GM19239 (cell line): ENCODE measurements around the gene RNASEL.

Source experiments
- DNase-seq: peaks from one replicate; pipeline ENCODE4 v3.0.0; 2011; ENCODE audit warnings: low spot score; ENCODE audit not compliant: insufficient read length
- FAIRE-seq: peaks from 2 replicates; lab custom pipeline; 2011; peaks lifted over from hg19 to GRCh38; lab: Jason Lieb, UNC

Gene RNASEL

DNA sequence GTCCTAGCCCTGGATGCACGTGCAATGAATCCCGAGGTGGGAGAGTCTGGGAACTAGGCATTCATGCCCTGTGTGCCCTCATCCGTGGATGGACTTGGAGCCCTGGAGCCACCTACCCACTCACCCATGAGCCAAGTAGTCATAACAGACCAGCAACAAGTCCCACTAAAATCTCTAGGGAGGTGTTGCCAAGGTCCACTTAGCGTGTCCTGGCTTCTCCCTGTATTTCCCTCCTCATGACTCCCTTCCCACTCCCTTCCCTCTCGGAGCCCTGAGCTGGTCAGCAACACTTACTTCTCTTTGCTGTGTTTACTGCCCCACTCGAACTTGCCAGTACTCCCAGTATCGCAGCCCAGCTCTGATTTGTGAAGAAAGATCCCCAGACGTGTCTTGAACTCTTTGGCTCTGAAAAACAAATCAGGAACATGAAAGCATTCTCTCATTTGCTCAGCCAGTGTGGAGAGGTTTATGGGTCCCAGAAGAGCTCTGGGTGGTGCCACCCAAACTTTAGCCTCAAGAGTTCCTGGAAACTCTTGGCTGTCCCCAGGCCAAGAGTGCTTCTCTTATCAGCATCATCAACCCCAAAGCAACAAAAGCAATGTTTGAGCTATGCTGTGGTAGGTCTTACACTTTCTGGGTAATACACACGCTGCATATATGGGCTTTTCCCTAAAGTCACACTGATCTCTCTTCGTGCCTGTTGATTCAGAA lies 14.0 kb upstream of the RNASEL start:
- DNase-seq = no peak
- FAIRE-seq = no peak

DNA sequence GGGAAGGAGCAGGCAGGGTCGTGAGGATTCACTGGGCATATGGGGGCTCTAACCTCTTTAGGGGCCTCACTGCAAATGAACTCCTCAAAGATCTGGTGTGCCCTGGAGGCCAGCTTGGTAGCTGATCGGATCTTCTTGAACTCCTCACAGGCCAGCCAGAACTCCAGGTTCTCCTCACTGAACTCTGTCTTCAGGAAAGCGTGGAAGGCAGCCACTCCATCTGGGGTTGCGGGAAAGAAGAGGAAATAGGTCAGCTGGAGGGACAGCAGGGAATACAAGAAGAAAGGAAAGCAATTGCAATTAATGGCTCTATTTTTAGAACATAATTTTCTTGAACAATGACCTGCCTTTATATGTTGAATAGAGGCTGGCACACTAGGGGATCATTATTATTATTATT lies 12.9 kb upstream of the RNASEL start:
- FAIRE-seq (no peak), DNase-seq (no peak)

DNA sequence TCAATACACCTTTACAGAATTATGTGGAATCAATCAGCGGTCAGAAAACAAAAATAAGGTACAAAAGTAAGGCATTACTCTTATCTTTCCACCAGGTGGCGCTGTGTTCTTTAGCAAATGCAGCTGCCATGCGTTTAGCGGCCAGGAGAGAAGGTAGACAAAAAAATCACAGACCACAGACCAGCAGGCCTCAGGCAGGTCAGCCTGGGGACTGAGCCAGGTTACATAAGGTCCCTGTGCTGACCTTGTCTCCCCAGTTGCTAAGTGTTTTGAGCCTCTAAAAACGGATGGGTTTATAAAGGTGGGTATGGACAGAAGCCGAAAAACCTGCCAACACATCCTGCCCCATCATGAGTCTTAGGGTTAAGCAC lies 12.3 kb upstream of the RNASEL start:
- no peak for DNase-seq
- peak; percentile 81 for FAIRE-seq

DNA sequence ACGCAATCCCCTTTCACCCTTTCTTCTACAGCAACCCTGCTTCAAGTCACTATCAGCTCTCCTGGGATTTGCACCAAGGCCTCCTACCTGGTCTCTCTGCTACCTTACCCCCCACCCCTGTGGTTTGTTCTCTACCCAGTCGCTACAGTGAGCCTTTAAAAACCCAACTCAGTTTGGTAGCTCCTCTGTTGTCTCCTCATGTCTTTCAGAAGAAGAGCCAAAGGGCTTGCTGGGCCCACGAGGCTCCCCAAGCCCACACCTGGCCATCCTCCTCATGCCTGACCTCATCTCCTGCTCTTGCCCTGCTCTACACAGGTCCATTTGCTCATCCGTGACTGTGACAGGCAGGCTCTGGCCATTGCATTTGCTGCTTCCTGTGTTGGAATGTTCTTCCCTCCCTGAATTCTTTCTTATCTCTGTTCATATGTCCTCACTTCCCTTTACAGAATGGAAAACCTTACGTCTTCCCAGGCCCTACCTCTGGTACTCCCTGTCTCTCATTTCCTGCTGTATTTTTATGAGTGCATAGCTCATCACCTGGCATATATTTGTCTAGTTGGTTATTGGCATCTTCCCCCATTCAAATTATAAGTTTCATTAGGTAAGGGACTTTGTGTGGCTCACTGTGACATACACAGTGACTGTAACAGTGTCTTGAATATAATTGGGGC lies 11.8 kb upstream of the RNASEL start:
- FAIRE-seq (no peak), DNase-seq (no peak)

DNA sequence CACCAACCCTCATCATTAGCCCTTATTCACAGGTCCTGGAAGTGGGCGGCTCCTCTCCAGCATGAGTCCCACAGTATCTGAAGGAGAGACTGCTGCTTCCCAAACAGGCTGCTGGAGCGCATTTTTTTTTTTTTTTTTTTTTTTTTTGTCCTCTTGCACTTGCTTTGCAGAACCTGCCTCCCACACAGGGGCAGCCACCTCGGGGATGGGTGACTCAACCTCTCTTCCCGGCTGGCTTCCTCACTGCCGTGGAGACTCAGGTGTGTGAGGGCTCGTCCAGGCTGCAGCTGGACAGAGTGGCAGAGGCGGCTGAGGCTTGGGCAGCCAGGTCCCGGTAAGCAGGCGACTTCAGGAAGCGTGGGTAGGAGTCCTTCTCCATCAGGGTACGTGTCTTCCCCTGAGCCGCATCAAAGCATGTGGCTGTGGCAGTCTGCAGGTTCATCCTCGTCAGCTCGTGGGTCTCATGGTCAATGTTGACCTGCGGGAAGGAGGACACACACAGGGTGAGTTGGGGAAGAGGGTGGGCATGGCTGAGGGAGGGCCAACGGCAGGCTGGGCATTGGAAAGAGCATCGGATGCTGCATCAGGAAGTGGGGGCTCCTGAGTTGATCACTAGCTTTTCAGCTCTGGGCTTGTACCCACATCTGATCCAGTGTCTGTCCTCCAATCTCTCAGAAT lies 11.1 kb upstream of the RNASEL start:
- FAIRE-seq (no peak), DNase-seq (no peak)

DNA sequence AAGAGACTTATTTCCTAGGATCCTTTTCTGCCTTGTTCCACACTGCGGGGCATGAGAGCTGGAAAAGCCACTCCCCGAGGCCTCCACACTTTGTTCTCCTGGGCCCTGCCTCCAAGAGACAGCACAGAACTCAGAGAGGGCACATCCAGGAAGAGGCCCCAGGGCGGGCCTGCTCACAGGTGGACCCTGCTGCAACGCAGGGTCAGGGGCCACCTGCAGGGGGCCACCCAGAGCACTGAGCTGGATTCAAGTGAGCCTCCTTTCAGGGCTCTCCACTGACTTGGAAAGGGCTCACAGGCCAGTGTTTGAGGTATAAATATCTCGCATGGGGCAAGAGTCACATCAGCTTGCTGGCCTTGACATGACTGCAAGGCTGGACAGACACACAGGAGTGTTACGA lies 10.3 kb upstream of the RNASEL start:
- DNase-seq = no peak
- no peak for FAIRE-seq

DNA sequence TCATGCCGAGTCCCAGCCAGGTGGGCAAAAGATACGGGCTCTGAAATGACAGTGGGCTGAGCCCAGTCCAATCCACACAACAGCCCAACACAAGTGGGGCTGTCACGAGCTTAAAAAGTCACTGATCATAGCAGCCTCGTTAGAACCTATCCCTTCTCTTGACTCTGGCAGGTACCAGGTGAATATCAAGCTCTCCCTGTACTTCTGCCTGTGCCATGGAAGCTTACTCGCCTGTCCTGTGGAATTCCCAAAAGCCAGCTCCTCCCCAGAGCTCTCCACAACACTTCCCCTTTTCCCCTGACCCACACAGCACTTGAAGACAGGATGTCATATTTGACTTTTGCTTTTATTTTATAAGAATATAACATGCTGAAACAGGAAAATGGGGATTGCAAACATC lies 9.2 kb upstream of the RNASEL start:
- DNase-seq (no peak), FAIRE-seq (no peak)

DNA sequence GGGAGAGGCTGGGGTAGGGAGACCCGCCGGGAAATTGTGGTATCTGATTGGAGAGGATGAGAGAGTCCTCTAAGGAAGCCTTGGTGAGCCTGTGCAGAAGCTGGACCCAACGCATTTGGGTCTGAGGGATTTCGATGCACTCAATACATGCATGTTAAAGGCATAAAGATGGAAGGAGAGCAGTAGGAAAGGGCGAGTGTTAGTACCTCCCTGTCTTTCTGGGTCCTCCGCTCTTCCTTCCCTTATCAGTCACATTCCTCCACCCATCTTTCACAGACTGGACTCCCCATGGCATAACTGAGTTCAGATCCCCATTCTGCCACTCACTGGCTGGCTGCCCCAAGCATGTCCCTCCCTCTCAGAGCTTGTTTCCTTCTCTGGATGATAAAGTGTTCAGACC lies 7.9 kb upstream of the RNASEL start:
- DNase-seq (no peak), FAIRE-seq (no peak)

DNA sequence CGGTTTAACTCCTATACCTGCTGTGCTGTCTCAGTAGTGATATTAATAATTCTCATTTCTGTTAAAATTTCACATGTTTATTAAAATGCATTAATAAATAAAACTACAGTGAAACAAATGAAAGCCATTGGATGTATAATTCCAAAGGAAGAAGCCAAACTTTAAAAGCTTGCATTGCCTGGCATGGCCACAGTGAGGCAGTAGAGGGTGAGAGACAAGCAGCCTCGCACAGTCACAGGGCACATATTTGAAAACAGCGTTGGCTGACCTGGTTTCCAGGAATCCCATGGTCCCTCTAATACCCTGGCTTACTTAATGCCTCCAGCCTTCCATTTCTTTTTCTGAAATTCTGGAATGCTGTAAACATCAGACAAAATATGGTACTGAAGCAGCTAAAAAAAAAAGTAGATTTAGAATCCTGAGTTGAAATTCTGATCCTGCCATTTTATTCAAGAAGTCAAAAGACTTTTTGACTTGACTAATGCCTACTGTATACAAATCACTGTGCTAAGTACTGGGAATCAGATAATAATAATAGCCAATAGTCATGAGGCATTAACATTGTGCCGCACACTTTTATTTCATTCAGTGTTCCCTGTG lies 6.7 kb upstream of the RNASEL start:
- FAIRE-seq = peak; percentile 95
- no peak for DNase-seq

DNA sequence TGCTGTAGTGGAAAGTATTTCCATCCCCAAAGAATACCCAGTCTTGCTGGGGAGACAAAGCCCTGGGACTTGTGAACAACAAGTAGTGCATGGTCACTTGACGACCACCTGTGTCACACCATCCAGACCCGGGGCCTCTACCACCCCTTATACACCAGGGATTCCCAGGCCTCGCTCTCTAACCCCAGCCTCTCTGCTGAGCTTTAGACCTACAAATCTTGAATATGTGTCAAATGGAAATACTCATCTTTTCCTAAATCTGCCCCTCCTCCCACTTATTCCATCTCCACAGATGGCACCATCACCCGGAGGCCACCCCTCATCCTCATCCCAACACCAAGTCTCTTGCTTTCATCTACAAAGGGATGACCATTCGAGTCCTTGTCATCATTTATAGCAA lies 875 bp upstream of the RNASEL start:
- FAIRE-seq = no peak
- DNase-seq = no peak

DNA sequence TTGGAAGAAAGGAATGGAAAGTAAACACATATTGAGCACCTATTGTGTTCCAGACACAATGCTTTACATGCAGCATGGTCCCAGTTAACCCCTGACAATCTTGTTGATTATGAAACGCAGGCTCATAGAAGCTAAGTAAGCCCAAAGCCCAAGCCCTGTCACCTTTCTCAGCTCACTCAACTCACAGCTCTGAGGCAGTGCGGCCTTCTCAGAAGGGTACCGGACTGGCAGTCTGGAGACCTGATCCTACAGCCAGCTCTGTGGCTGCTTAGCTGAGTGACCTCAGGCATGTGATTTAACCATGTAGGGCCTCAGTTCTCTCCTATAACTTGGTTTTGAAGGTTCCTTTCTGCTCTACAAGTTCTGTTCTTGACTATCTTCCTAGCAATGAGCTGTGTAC lies 464 bp upstream of the RNASEL start:
- DNase-seq = no peak
- FAIRE-seq = no peak

DNA sequence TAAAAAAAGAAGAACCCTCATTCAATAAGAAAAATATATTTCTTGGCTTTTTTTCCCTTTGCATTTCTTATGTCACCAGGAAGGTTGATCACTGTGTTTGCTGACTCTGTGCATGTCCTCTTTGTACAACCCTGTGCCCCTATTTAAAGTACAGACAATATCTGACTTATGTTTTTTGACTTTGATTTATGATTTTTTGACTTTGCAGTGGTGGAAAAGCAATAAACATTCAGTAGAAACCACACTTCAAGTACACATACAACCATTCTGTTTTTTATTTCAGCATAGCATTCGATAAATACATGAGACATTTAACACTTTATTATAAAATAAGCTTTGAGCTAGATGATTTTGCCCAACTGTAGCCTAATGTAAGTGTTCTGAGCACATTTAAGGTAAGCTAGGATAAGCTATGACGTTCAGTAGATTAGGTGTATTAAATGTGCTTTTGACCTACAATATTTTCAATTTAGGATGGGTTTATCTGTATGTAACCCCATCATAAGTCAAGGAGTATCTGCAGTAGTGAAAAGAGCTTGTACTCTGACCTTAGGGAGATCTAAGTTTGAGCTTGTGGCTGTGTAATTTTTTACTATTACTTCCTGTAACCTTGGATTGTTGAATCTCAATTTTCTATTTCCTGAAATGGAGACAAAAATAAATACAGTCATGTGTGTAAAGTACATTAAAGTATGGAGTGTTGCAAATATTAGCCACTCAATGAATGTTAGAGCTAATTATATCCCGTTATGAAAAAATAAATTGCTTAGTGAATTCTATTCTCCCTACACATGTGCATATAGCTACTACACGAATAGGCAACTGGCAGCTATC lies 1.2 kb downstream of the RNASEL start:
- FAIRE-seq (peak; percentile 37), DNase-seq (no peak)

DNA sequence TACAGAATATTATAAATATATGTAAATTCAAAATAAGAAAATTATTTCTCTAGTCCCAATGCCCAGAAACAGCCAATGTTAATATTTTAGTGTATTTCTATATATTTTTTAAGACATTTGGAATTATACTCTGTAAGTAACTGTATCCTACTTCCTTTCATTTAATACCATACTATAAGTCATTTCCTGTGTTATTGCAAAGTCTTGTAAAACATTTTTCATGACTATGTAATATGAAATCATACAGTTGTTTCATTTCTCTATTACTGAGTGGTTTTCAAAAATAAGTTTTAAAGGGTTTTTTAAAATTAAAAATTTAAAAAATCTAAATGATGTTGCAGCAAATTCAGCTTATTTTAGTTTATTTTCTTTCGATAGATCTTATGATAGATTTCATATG lies 2.0 kb downstream of the RNASEL start:
- DNase-seq = no peak
- no peak for FAIRE-seq

DNA sequence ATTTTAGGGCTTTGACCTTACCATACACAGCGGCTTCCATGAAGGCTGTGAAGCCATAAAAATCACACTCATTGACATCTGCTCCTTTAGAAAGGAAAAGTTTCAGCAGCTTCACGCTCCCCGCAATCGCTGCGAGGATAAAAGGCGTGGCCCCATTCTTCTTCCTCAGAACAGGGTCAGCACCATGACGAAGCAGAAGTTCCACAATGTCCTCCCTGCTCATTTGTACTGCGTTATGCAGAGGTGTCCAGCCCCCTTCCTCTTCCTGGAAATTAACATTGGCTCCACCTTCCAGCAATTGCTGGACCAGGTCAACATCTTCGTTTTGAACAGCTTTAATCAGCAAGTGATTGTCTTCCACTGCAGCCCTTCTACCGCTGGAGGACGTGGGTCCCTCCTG lies 2.7 kb downstream of the RNASEL start:
- FAIRE-seq (no peak), DNase-seq (no peak)

DNA sequence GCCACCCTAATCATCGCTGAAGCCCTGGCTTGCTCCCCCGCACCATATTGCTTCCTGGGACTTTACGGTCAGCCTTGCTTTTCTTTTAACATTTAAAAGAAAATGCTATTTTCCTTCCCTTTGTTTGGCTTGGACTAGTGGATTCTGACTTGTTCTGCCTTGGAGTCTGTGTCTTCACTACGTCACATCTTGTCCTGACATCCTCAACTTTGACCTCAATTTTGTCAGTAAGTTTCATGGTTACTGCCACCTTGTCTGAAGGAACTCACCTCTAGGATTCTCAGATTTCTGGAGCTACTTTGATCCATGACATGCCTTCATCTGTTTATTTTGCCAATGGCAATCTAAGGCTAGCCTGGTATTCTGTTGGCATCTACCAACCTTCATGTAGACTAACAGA lies 4.3 kb downstream of the RNASEL start:
- FAIRE-seq = no peak

DNA sequence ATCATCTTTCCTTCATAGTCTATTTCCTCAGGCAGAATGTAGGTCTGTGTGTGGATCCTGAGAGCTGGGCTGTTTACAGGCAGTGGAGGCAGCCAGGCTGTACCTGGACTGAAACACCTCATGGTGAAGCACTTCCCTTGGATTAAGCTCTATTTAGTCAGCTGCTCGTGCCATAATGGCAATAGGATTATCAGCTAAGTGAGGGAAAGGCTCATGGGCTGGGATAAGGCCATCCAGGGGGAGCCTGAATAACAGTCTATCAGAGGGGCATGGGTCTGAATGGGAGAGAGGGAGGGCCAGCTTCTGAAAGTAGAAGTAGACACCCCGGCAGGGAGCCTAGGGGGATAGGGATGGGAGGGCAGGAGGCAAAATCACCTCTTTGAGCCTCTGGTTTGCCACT lies 8.3 kb downstream of the RNASEL start:
- DNase-seq (no peak), FAIRE-seq (no peak)

More for the DNA sequence above, 4.3 kb downstream of the RNASEL start:
- no peak for DNase-seq

DNA sequence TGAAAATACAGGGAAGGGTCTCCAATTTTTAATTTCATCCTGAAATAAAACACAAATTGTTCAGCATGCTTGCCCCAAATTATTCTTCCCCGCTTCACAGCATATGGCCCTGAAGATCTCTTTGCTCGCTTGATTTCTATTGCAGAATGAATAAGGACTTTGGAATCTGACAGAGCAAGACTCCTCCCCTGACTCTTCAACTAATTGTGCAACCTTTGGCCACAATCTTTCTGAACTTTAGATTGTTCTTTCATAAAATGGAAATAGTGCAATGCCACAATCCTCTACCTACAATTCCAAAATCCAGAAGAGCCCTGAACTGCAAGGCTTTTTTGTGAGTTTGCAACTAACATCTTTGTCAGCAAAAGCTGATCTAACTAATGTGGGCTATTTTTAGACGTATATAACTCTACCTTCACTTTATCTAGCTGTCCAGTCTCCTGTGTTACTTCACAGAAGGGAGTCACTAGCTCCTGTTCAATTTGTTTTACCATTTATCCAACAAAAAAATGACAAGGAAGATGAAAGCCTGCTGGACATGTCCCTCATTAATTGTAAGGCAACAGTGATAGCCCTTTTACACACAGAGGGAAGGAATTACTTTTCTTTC lies 13.4 kb downstream of the RNASEL start:
- DNase-seq (no peak), FAIRE-seq (no peak)

DNA sequence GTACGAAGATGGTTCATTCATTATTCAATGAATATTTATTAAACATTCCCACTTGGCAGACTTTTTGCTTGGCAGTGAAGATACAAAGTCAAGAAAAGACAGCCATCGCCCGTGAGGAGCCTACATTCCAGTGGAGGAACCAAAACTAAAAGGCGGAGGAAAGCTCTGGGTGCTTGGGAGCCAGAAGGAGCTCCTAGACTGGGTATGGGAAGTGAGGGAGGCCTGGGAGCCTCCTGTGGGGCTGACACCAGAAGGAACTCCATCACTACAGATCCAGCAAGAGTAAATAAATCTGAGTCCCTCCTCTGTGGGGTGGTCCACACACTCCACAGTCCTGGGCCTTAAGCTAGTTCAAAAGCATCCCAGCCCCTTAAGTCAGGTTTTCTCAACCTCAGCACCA lies 14.9 kb downstream of the RNASEL start:
- FAIRE-seq (no peak), DNase-seq (no peak)

DNA sequence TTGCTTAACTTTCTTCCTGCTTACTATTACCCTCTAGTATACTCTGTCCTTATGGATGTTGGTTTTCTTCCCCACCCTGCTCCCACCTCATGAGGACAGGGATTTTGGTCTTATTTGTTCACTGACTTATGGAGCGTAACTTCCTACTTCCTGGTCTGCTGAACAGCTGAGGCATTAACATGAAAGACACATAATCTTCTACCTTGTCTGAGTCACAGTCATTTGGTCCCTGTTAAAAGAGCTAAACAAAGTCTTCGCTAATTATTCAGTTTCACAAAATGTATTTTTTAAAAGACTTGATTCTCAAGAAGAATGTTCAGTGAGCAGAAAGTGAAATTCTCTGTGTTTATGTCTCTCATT lies 18.5 kb downstream of the RNASEL start:
- DNase-seq = no peak
- no peak for FAIRE-seq

DNA sequence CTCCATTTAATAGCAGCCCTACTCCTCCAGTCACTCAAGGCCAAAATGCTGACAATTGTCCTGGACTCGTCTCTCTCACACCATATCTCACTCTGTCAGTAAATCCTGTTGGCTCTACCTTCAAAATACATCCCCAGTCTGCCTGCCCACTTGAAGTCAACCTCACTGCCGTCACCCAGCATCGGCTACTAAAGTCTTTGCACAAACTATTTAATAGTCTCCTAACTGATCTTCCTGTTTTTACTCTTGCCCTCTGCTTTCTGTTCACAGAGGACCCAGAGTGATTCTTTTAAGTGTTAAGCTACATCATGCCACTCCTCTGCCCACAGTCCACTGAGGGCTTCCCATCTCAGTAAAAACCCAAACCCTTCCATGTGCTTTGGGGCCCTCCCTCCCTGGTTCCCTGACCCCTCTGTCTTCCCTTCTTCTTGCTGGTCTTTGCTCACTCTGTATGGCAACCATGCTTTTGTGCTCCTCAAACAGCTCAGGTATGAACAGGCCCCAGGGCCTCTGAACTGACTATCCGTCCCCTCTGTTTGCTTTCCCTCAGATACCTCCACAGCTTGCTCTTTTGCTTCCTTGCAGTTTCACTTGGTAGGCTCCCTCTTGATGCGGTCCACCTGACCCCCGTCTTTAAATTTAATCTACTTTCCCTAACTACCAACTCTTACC lies 19.0 kb downstream of the RNASEL start:
- FAIRE-seq (no peak), DNase-seq (no peak)
